HCT116 (cell line): Measurements from ENCODE around the gene TEDC1. TPM values are rescaled to one million over a fixed set of nuclear protein-coding genes. Genes with fewer than 3 reads are reported as not detected.

ENCODE experiments used
- ATAC-seq: fragments of 200-7000 bp; cut with Tn5 transposase; 2 replicates; pipeline ENCODE4 v1.9.1; 2020; ENCODE audit warnings: mild to moderate bottlenecking, moderate library complexity
- BruUV-seq: library from RNA; stranded (reverse); fragments of 400-500 nt; replicated peaks from 2 replicates; lab custom pipeline; 2021; lab: Mats Ljungman, UMichigan
- CTCF ChIA-PET: fragments of 300-600 bp; sonication (Branson Sonifier 250); formaldehyde crosslinking; loops from one replicate; lab custom pipeline; 2021; ENCODE audit warnings: antibody characterized with exemption; lab: Charles Lee
- POLR2A ChIA-PET: fragments of 300-600, 350-600 bp; sonication (Branson Sonifier 250); formaldehyde crosslinking; loops from one replicate; lab custom pipeline; 2021; ENCODE audit warnings: antibody characterized with exemption; lab: Charles Lee
- RAD21 ChIA-PET, 2 experiments: fragments of 300-600 bp; sonication (Branson Sonifier 250); formaldehyde crosslinking; loops; one replicate each; lab custom pipeline; 2023; ENCODE audit warnings: low total read pairs in 2 of 2; ENCODE audit not compliant: uncharacterized antibody in 2 of 2, unreplicated experiment in 2 of 2, low non-redundant PET in 1 of 2; lab: Charles Lee
- DNase-seq: peaks from one replicate; pipeline ENCODE4 v3.0.0-alpha.2; 2010; ENCODE audit warnings: low read depth, low spot score
- H2AFZ ChIP-seq: fragments of 200-600 bp; shearing (Covaris generic), sonication (generic); 2 replicates; pipeline ENCODE4 v1.6.1; 2017; ENCODE audit warnings: low read depth, mixed run types, mixed read lengths, antibody characterized with exemption, low read length; ENCODE audit not compliant: poor library complexity, severe bottlenecking
- H3K27ac ChIP-seq: 2 replicates; pipeline ENCODE4 v1.5.1; 2012; ENCODE audit warnings: low read depth, low read length
- H3K27me3 ChIP-seq: fragments of 200-600 bp; sonication (generic); 2 replicates; pipeline ENCODE4 v1.6.1; 2016; ENCODE audit warnings: mixed run types, low read length, mixed read lengths; ENCODE audit not compliant: insufficient read depth
- H3K36me3 ChIP-seq, 2 experiments: fragments of 200-500 bp in 1 of 2; fragments of 200-600 bp in 1 of 2; sonication (Bioruptor generic) in 1 of 2; sonication (generic) in 1 of 2; 2 replicates each; pipeline versions ENCODE4 v1.5.1 to v1.6.1; 2014 to 2016; ENCODE audit warnings: low read length in 2 of 2, inconsistent platforms in 1 of 2, mixed read lengths in 1 of 2, mixed run types in 1 of 2; ENCODE audit not compliant: insufficient read depth in 2 of 2, control insufficient read depth in 1 of 2
- H3K4me1 ChIP-seq, 2 experiments: fragments of 200-600 bp in 1 of 2; sonication (generic) in 1 of 2; 2 replicates each; pipeline versions ENCODE4 v1.5.1 to v1.6.1; 2012 to 2017; ENCODE audit warnings: low read length in 2 of 2, inconsistent platforms in 1 of 2, mild to moderate bottlenecking in 1 of 2, mixed read lengths in 1 of 2, mixed run types in 1 of 2, moderate library complexity in 1 of 2; ENCODE audit not compliant: insufficient read depth in 2 of 2, control insufficient read depth in 1 of 2
- H3K4me2 ChIP-seq: fragments of 200-600 bp; sonication (generic); 2 replicates; pipeline ENCODE4 v1.6.1; 2017; ENCODE audit warnings: mixed run types, low read length, mixed read lengths
- H3K4me3 ChIP-seq, 2 experiments: fragments of 200-600 bp in 1 of 2; sonication (generic) in 1 of 2; replicated peaks in 1 of 2; 2 replicates each; pipeline ENCODE4 v1.5.1; 2011 to 2016; ENCODE audit warnings: low read length in 2 of 2, control low read depth in 1 of 2, low read depth in 1 of 2, mild to moderate bottlenecking in 1 of 2, mixed read lengths in 1 of 2, mixed run types in 1 of 2
- H3K79me2 ChIP-seq: fragments of 200-600 bp; sonication (generic); 2 replicates; pipeline ENCODE4 v1.6.1; 2017; ENCODE audit warnings: mild to moderate bottlenecking, mixed run types, low read length, moderate library complexity, mixed read lengths; ENCODE audit not compliant: insufficient read depth
- H3K9ac ChIP-seq: fragments of 200-600 bp; sonication (generic); 2 replicates; pipeline ENCODE4 v1.6.1; 2016; ENCODE audit warnings: low read length, mixed read lengths
- H3K9me2 ChIP-seq: fragments of 200-600 bp; sonication (generic), shearing (Covaris generic); 2 replicates; pipeline ENCODE4 v1.6.1; 2017; ENCODE audit warnings: mixed run types, mild to moderate bottlenecking, moderate library complexity; ENCODE audit not compliant: insufficient read depth
- H3K9me3 ChIP-seq, 2 experiments: fragments of 200-500 bp in 1 of 2; fragments of 200-600 bp in 1 of 2; sonication (Bioruptor generic) in 1 of 2; sonication (generic) in 1 of 2; 2 replicates each; pipeline ENCODE4 v1.6.1; 2014 to 2017; ENCODE audit warnings: low read length in 2 of 2, mixed read lengths in 2 of 2, inconsistent platforms in 1 of 2, low read depth in 1 of 2, mild to moderate bottlenecking in 1 of 2, mixed run types in 1 of 2, moderate library complexity in 1 of 2; ENCODE audit not compliant: control insufficient read depth in 1 of 2, insufficient read depth in 1 of 2
- H4K20me1 ChIP-seq: fragments of 200-600 bp; sonication (generic), shearing (Covaris generic); 2 replicates; pipeline ENCODE4 v1.6.1; 2017; ENCODE audit warnings: mixed run types, mild to moderate bottlenecking, moderate library complexity; ENCODE audit not compliant: insufficient read depth
- CEBPB ChIP-seq: IDR thresholded peaks from 2 replicates; pipeline ENCODE4 v1.6.1; 2012; ENCODE audit warnings: low read depth
- EGR1 ChIP-seq: IDR thresholded peaks from 2 replicates; pipeline ENCODE4 v1.6.1; 2012; ENCODE audit warnings: low read depth
- ELF1 ChIP-seq: IDR thresholded peaks from 2 replicates; pipeline ENCODE4 v1.6.1; 2012; ENCODE audit warnings: low read depth, borderline replicate concordance
- EZH2 ChIP-seq: fragments of 200-600 bp; sonication (generic); IDR thresholded peaks from 2 replicates; pipeline ENCODE4 v1.6.1; 2017; ENCODE audit warnings: antibody characterized with exemption, mixed run types
- EZH2phosphoT487 ChIP-seq: fragments of 200-600 bp; IDR thresholded peaks from 2 replicates; pipeline ENCODE4 v1.6.1; 2018; ENCODE audit warnings: antibody characterized with exemption, borderline replicate concordance
- FOSL1 ChIP-seq: IDR thresholded peaks from 2 replicates; pipeline ENCODE4 v1.6.1; 2012; ENCODE audit warnings: low read depth
- POLR2A ChIP-seq: IDR thresholded peaks from 2 replicates; pipeline ENCODE4 v1.7.0; 2011; ENCODE audit warnings: borderline replicate concordance; ENCODE audit not compliant: insufficient read depth, insufficient read length; ENCODE audit errors: extremely low read depth
- POLR2AphosphoS5 ChIP-seq: IDR thresholded peaks from 2 replicates; pipeline ENCODE4 v1.6.1; 2011; ENCODE audit warnings: mild to moderate bottlenecking, low read depth, low read length, moderate library complexity
- RAD21 ChIP-seq: IDR thresholded peaks from 2 replicates; pipeline ENCODE4 v1.6.1; 2012; ENCODE audit warnings: low read depth, mild to moderate bottlenecking
- SIN3A ChIP-seq: IDR thresholded peaks from 2 replicates; pipeline ENCODE4 v1.6.1; 2012; ENCODE audit warnings: low read depth
- SP1 ChIP-seq: IDR thresholded peaks from 2 replicates; pipeline ENCODE4 v1.6.1; 2012; ENCODE audit warnings: low read depth
- TCF7L2 ChIP-seq: IDR thresholded peaks from 2 replicates; pipeline ENCODE4 v1.7.0; 2011; ENCODE audit warnings: borderline replicate concordance, inconsistent platforms; ENCODE audit not compliant: insufficient read depth, insufficient read length; ENCODE audit errors: extremely low read depth
- YY1 ChIP-seq: IDR thresholded peaks from 2 replicates; pipeline ENCODE4 v1.6.1; 2011; ENCODE audit warnings: low read length, low read depth, moderate library complexity, mild to moderate bottlenecking; ENCODE audit not compliant: insufficient replicate concordance; ENCODE audit errors: extremely low read depth
- ZFX ChIP-seq: fragments of 450-650 bp; IDR thresholded peaks from 2 replicates; pipeline ENCODE4 v1.6.1; 2017
- ZNF274 ChIP-seq: fragments of 200-500 bp; sonication (Bioruptor generic); IDR thresholded peaks from 2 replicates; pipeline ENCODE4 v1.6.1; 2014; ENCODE audit warnings: mild to moderate bottlenecking, low read depth, low read length, inconsistent platforms
- intact Hi-C: fragments of 100-400 bp; cut with micrococcal nuclease; formaldehyde crosslinking; loops from 2 replicates; pipeline ENCODE4 v1.10.0; 2022
- total RNA-seq: library from RNA; stranded (reverse); gene quantifications from one replicate; pipeline ENCODE4 v1.2.1, GENCODE V29; 2021; ENCODE audit not compliant: unreplicated experiment
- TF ChIP-seq, protein P1 (sequence below), 3 experiments: fragments of 200-600 bp in 1 of 3; sonication (generic) in 1 of 3; IDR thresholded peaks in 2 of 3; conservative IDR thresholded peaks in 1 of 3; 2 replicates each; pipeline ENCODE4 v1.5.1; 2012 to 2017; ENCODE audit warnings: low read depth in 2 of 3, low read length in 2 of 3, antibody characterized with exemption in 1 of 3, borderline replicate concordance in 1 of 3, control low read depth in 1 of 3, mild to moderate bottlenecking in 1 of 3, mixed read lengths in 1 of 3, mixed run types in 1 of 3, moderate library complexity in 1 of 3; ENCODE audit not compliant: insufficient read depth in 1 of 3
- TF ChIP-seq, protein P2 (sequence below): IDR thresholded peaks from 2 replicates; pipeline ENCODE4 v1.6.1; 2012
- TF ChIP-seq, protein P3 (sequence below): IDR thresholded peaks from 2 replicates; pipeline ENCODE4 v1.6.1; 2011; ENCODE audit warnings: mild to moderate bottlenecking, low read length, moderate library complexity; ENCODE audit not compliant: insufficient replicate concordance; ENCODE audit errors: extremely low read depth
- TF ChIP-seq, protein P4 (sequence below): IDR thresholded peaks from 2 replicates; pipeline ENCODE4 v1.6.1; 2012
- TF ChIP-seq, protein P5 (sequence below): IDR thresholded peaks from 2 replicates; pipeline ENCODE4 v1.6.1; 2012; ENCODE audit warnings: low read depth

The TEDC1 gene
- total RNA-seq, 1 experiment from 2014 or later = 40.4 TPM

DNA sequence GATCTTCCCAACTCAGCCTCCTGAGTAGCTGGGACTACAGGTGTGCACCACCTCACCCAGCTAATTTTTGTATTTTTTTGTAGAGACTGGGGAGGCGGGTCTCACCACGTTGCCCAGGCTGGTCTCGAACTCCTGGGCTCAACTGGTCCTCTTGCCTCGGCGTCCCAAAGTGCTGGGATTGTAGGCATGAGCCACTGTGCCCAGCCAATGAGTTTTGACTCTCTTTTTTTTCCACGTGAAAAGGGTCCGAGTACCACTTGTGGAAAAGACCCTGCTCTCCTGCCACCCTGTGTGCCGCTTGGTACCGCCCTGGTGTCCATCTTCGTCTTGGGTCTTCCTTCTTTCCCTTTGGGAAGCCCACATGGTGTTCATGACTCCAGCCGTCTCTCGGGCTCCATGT is 17.6 kb downstream of the TEDC1 start:
- POLR2A ChIA-PET = no interaction called here
- no peaks in the 10 kb centered on the region for H3K27me3 ChIP-seq
- CTCF ChIA-PET = no interaction called here

More for the DNA sequence above, 17.6 kb downstream of the TEDC1 start:
- H3K9me2 ChIP-seq = no peaks in the 10 kb centered on the region
- H3K4me3 ChIP-seq = no peak overlapping the region
- H4K20me1 ChIP-seq = no peaks in the 10 kb centered on the region
- peaks cover 10 to 15% of the 10 kb centered on the region in 2 experiments for H3K4me1 ChIP-seq
- no peaks in the 10 kb centered on the region for H3K79me2 ChIP-seq
- H3K4me2 ChIP-seq = no peak overlapping the region
- ATAC-seq = no peak
- no peaks in the 10 kb centered on the region for H3K9me3 ChIP-seq
- H2AFZ ChIP-seq = no peak overlapping the region
- H3K36me3 ChIP-seq = no peaks in the 10 kb centered on the region
- H3K27ac ChIP-seq = no peak overlapping the region
- no TSS peak for BruUV-seq
- RAD21 ChIA-PET = no interaction called here
- DNase-seq = no peak
- no peak overlapping the region for H3K9ac ChIP-seq
- TF ChIP-seq CEBPB (no peak), EZH2phosphoT487 (no peak), ZNF274 (no peak), POLR2A (no peak), EGR1 (no peak), YY1 (no peak), RAD21 (no peak), ELF1 (no peak), EZH2 (no peak), ZFX (no peak), FOSL1 (no peak), SIN3A (no peak), TCF7L2 (no peak), POLR2AphosphoS5 (no peak), SP1 (no peak)
- TF ChIP-seq, protein P1, sequence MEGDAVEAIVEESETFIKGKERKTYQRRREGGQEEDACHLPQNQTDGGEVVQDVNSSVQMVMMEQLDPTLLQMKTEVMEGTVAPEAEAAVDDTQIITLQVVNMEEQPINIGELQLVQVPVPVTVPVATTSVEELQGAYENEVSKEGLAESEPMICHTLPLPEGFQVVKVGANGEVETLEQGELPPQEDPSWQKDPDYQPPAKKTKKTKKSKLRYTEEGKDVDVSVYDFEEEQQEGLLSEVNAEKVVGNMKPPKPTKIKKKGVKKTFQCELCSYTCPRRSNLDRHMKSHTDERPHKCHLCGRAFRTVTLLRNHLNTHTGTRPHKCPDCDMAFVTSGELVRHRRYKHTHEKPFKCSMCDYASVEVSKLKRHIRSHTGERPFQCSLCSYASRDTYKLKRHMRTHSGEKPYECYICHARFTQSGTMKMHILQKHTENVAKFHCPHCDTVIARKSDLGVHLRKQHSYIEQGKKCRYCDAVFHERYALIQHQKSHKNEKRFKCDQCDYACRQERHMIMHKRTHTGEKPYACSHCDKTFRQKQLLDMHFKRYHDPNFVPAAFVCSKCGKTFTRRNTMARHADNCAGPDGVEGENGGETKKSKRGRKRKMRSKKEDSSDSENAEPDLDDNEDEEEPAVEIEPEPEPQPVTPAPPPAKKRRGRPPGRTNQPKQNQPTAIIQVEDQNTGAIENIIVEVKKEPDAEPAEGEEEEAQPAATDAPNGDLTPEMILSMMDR (IDR thresholded peaks at IDR 0.05 in 2 of 3, conservative IDR thresholded peaks at IDR 0.05 in 1 of 3; ENCODE audit: borderline replicate concordance in 1 of 3, insufficient read depth in 1 of 3, low read depth in 2 of 3, low read length in 2 of 3) = no peak
- TF ChIP-seq, protein P2, sequence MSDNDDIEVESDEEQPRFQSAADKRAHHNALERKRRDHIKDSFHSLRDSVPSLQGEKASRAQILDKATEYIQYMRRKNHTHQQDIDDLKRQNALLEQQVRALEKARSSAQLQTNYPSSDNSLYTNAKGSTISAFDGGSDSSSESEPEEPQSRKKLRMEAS = no peak
- TF ChIP-seq, protein P3, sequence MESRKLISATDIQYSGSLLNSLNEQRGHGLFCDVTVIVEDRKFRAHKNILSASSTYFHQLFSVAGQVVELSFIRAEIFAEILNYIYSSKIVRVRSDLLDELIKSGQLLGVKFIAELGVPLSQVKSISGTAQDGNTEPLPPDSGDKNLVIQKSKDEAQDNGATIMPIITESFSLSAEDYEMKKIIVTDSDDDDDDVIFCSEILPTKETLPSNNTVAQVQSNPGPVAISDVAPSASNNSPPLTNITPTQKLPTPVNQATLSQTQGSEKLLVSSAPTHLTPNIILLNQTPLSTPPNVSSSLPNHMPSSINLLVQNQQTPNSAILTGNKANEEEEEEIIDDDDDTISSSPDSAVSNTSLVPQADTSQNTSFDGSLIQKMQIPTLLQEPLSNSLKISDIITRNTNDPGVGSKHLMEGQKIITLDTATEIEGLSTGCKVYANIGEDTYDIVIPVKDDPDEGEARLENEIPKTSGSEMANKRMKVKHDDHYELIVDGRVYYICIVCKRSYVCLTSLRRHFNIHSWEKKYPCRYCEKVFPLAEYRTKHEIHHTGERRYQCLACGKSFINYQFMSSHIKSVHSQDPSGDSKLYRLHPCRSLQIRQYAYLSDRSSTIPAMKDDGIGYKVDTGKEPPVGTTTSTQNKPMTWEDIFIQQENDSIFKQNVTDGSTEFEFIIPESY = no peak
- TF ChIP-seq, protein P4, sequence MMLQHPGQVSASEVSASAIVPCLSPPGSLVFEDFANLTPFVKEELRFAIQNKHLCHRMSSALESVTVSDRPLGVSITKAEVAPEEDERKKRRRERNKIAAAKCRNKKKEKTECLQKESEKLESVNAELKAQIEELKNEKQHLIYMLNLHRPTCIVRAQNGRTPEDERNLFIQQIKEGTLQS = no peak
- TF ChIP-seq, protein P5, sequence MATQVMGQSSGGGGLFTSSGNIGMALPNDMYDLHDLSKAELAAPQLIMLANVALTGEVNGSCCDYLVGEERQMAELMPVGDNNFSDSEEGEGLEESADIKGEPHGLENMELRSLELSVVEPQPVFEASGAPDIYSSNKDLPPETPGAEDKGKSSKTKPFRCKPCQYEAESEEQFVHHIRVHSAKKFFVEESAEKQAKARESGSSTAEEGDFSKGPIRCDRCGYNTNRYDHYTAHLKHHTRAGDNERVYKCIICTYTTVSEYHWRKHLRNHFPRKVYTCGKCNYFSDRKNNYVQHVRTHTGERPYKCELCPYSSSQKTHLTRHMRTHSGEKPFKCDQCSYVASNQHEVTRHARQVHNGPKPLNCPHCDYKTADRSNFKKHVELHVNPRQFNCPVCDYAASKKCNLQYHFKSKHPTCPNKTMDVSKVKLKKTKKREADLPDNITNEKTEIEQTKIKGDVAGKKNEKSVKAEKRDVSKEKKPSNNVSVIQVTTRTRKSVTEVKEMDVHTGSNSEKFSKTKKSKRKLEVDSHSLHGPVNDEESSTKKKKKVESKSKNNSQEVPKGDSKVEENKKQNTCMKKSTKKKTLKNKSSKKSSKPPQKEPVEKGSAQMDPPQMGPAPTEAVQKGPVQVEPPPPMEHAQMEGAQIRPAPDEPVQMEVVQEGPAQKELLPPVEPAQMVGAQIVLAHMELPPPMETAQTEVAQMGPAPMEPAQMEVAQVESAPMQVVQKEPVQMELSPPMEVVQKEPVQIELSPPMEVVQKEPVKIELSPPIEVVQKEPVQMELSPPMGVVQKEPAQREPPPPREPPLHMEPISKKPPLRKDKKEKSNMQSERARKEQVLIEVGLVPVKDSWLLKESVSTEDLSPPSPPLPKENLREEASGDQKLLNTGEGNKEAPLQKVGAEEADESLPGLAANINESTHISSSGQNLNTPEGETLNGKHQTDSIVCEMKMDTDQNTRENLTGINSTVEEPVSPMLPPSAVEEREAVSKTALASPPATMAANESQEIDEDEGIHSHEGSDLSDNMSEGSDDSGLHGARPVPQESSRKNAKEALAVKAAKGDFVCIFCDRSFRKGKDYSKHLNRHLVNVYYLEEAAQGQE = no peak
- intact Hi-C loops = no loop called here
